ENCODE results near the gene SERPINA4. TPM values are rescaled to one million over a fixed set of nuclear protein-coding genes. Genes with fewer than 3 reads are reported as not detected.

SERPINA4 gene
- total RNA-seq, 6 experiments from 2014 or later = not detected

- Mint-ChIP-seq H3K9me3 (peaks cover 70% of the 10 kb centered on the region), H3K27ac (no peak overlapping the region), H3K36me3 (ENCODE audit: low read depth) (peaks cover 8% of the 10 kb centered on the region), H3K27me3 (ENCODE audit: insufficient read depth) (no peaks in the 10 kb centered on the region; the same call in 1 of the 2 replicates), H3K4me3 (no peak overlapping the region), H3K4me1 (ENCODE audit: low read depth) (no peaks in the 10 kb centered on the region)
- no peak for DNase-seq
- TF ChIP-seq CTCF (IDR thresholded peaks at IDR 0.05) = no peak
Measured at GRCh38 chr14:94570440-94570839, 9.2 kb downstream of the SERPINA4 start.

GRCh38 chr14:94571395-94571794 is 10.2 kb downstream of the SERPINA4 start:
- Mint-ChIP-seq H3K36me3 (ENCODE audit: low read depth) (peaks cover 2% of the 10 kb centered on the region), H3K4me3 (no peak overlapping the region), H3K27ac (no peak overlapping the region), H3K27me3 (ENCODE audit: insufficient read depth) (no peaks in the 10 kb centered on the region; the same call in 1 of the 2 replicates), H3K9me3 (peaks cover 63% of the 10 kb centered on the region), H3K4me1 (ENCODE audit: low read depth) (no peaks in the 10 kb centered on the region)
- DNase-seq = no peak
- TF ChIP-seq CTCF (IDR thresholded peaks at IDR 0.05) = no peak

- Mint-ChIP-seq H3K4me3 (no peak overlapping the region), H3K27ac (no peak overlapping the region), H3K4me1 (ENCODE audit: low read depth) (no peaks in the 10 kb centered on the region), H3K27me3 (ENCODE audit: insufficient read depth) (no peaks in the 10 kb centered on the region; the same call in 1 of the 2 replicates), H3K36me3 (ENCODE audit: low read depth) (no peaks in the 10 kb centered on the region; the same call in none of the 2 replicates), H3K9me3 (peaks cover 58% of the 10 kb centered on the region)
- no peak for DNase-seq
- TF ChIP-seq CTCF (IDR thresholded peaks at IDR 0.05) = no peak
Measured at GRCh38 chr14:94571950-94572349, 10.7 kb downstream of the SERPINA4 start.

GRCh38 chr14:94572637-94573303 is 11.5 kb downstream of the SERPINA4 start:
- Mint-ChIP-seq H3K36me3 (ENCODE audit: low read depth) (no peaks in the 10 kb centered on the region; the same call in none of the 2 replicates), H3K9me3 (peaks cover 51% of the 10 kb centered on the region), H3K27ac (no peak overlapping the region), H3K4me3 (no peak overlapping the region), H3K27me3 (ENCODE audit: insufficient read depth) (no peaks in the 10 kb centered on the region; the same call in 1 of the 2 replicates), H3K4me1 (ENCODE audit: low read depth) (no peaks in the 10 kb centered on the region)
- TF ChIP-seq CTCF (IDR thresholded peaks at IDR 0.05) = no peak
- no peak for DNase-seq

GRCh38 chr14:94573475-94574277 is 12.4 kb downstream of the SERPINA4 start:
- Mint-ChIP-seq H3K36me3 (ENCODE audit: low read depth) (no peaks in the 10 kb centered on the region; the same call in none of the 2 replicates), H3K9me3 (peaks cover 45% of the 10 kb centered on the region), H3K4me1 (ENCODE audit: low read depth) (no peaks in the 10 kb centered on the region), H3K27me3 (ENCODE audit: insufficient read depth) (no peaks in the 10 kb centered on the region; the same call in 1 of the 2 replicates), H3K4me3 (no peak overlapping the region), H3K27ac (no peak overlapping the region)
- no peak for DNase-seq
- no peak for TF ChIP-seq CTCF (IDR thresholded peaks at IDR 0.05)

Measured in HFFc6 (cell line).